PC-3 (cell line): ENCODE data around the gene CDKN3. TPM values are rescaled to one million over a fixed set of nuclear protein-coding genes. Genes with fewer than 3 reads are reported as not detected.

Experiments used
- ATAC-seq: fragments of 200-7000 bp; cut with Tn5 transposase; 2 replicates; pipeline ENCODE4 v1.9.1; 2020; ENCODE audit warnings: mild to moderate bottlenecking, moderate library complexity
- BruUV-seq: library from RNA; stranded (reverse); fragments of 400-500 nt; replicated peaks from 2 replicates; lab custom pipeline; 2021; lab: Mats Ljungman, UMichigan
- CTCF ChIA-PET: fragments of 300-600 bp; sonication (Branson Sonifier 250); formaldehyde crosslinking; loops from one replicate; lab custom pipeline; 2022; ENCODE audit warnings: antibody characterized with exemption; lab: Charles Lee
- POLR2A ChIA-PET: fragments of 300-600 bp; sonication (Branson Sonifier 250); formaldehyde crosslinking; loops from one replicate; lab custom pipeline; 2022; ENCODE audit warnings: antibody characterized with exemption; ENCODE audit not compliant: unreplicated experiment; lab: Charles Lee
- DNase-seq: peaks from one replicate; pipeline ENCODE4 v3.0.0-alpha.2; 2015
- H2AFZ ChIP-seq: fragments of 300-600 bp; sonication (generic); 2 replicates; pipeline ENCODE4 v1.6.0; 2016; ENCODE audit warnings: antibody characterized with exemption, low read length
- H3F3A ChIP-seq: fragments of 300-600 bp; sonication (generic); one replicate; pipeline ENCODE4 v1.6.0; 2017; ENCODE audit warnings: antibody characterized with exemption, low read length, control low read depth, mild to moderate bottlenecking; ENCODE audit not compliant: unreplicated experiment
- H3K27ac ChIP-seq: fragments of 300-600 bp; sonication (generic); 2 replicates; pipeline ENCODE4 v1.5.1; 2016; ENCODE audit warnings: mild to moderate bottlenecking, low read length
- H3K27me3 ChIP-seq: fragments of 300-600 bp; sonication (generic); 2 replicates; pipeline ENCODE4 v1.6.1; 2016; ENCODE audit warnings: low read length, mixed read lengths
- H3K36me3 ChIP-seq: fragments of 300-600 bp; sonication (generic); 2 replicates; pipeline ENCODE4 v1.6.1; 2016; ENCODE audit warnings: low read depth, mixed run types, low read length, mixed read lengths
- H3K4me1 ChIP-seq: fragments of 300-600 bp; sonication (generic); 2 replicates; pipeline ENCODE4 v1.5.1; 2016; ENCODE audit warnings: low read length; ENCODE audit not compliant: insufficient read depth
- H3K4me2 ChIP-seq: fragments of 300-600 bp; sonication (generic); 2 replicates; pipeline ENCODE4 v1.6.0; 2016; ENCODE audit warnings: low read length
- H3K4me3 ChIP-seq: fragments of 300-600 bp; sonication (generic); 2 replicates; pipeline ENCODE4 v1.5.1; 2016; ENCODE audit warnings: mild to moderate bottlenecking, low read length, mixed read lengths
- H3K79me2 ChIP-seq: fragments of 300-600 bp; sonication (generic); 2 replicates; pipeline ENCODE4 v1.6.1; 2017; ENCODE audit warnings: low read length, mixed read lengths
- H3K9ac ChIP-seq: fragments of 300-600 bp; sonication (generic); 2 replicates; pipeline ENCODE4 v1.6.0; 2016; ENCODE audit warnings: mild to moderate bottlenecking, low read length
- H3K9me2 ChIP-seq: fragments of 300-600 bp; sonication (generic); replicated peaks from 2 replicates; pipeline ENCODE4 v1.6.1; 2016; ENCODE audit warnings: mixed run types, low read length, mixed read lengths
- H3K9me3 ChIP-seq: fragments of 300-600 bp; sonication (generic); 2 replicates; pipeline ENCODE4 v1.6.1; 2016; ENCODE audit warnings: low read length, mixed read lengths
- H4K20me1 ChIP-seq: fragments of 300-600 bp; sonication (generic); 2 replicates; pipeline ENCODE4 v1.6.1; 2016; ENCODE audit warnings: low read length, mixed read lengths
- CTCF ChIP-seq: fragments of 300-600 bp; sonication (generic); conservative IDR thresholded peaks from 2 replicates; pipeline ENCODE4 v1.5.1; 2017; ENCODE audit warnings: antibody characterized with exemption, low read depth, mild to moderate bottlenecking, low read length
- EZH2 ChIP-seq: fragments of 300-600 bp; sonication (generic); IDR thresholded peaks from one replicate; pipeline ENCODE4 v1.6.1; 2017; ENCODE audit warnings: antibody characterized with exemption, mild to moderate bottlenecking, low read length; ENCODE audit not compliant: unreplicated experiment
- EZH2phosphoT487 ChIP-seq: fragments of 300-600 bp; sonication (generic); IDR thresholded peaks from 2 replicates; pipeline ENCODE4 v1.6.1; 2018; ENCODE audit warnings: mild to moderate bottlenecking, antibody characterized with exemption, low read length, borderline replicate concordance
- intact Hi-C: fragments of 100-400 bp; cut with micrococcal nuclease; formaldehyde crosslinking; loops from 2 replicates; pipeline ENCODE4 v1.9.0; 2023
- total RNA-seq: library from RNA; depleted of rRNA; stranded (reverse); fragments of >200 nt; gene quantifications from 2 replicates; pipeline ENCODE4 v1.2.3, GENCODE V29; 2014

Gene CDKN3
- total RNA-seq, 1 experiment from 2014 or later, result 434 TPM

GRCh38 chr14:54423991-54424390 lies 27.2 kb downstream of the CDKN3 start:
- Histone ChIP-seq H3K4me3 (no peak overlapping the region), H4K20me1 (0 out of 2 replicates have a peak, but pooled peaks cover 4% of the 10 kb centered on the region), H3K4me2 (no peak overlapping the region), H3K4me1 (no peaks in the 10 kb centered on the region), H3K27ac (no peak overlapping the region), H3K9me2 (no peaks in the 10 kb centered on the region), H3F3A (peaks cover 10% of the 10 kb centered on the region), H3K9ac (no peak overlapping the region), H2AFZ (no peak overlapping the region), H3K79me2 (no peaks in the 10 kb centered on the region), H3K36me3 (peaks cover 66% of the 10 kb centered on the region), H3K9me3 (no peaks in the 10 kb centered on the region), H3K27me3 (no peaks in the 10 kb centered on the region)
- DNase-seq (no peak), ATAC-seq (no peak)
- POLR2A ChIA-PET, result interaction anchor here (0.6 kb wide), 1 partner anchor 11 kb away, joined by 3 read pairs; no protein-coding TSS in a partner anchor
- CTCF ChIA-PET, result interaction anchor here (1.3 kb wide), 1 partner anchor 58 kb away, joined by 3 read pairs; no protein-coding TSS in a partner anchor
- no TSS peak for BruUV-seq
- no peak for TF ChIP-seq EZH2
- intact Hi-C loops, result loop anchor here (10.0 kb wide), 1 partner anchor 889 kb away; no protein-coding TSS in a partner anchor

GRCh38 chr14:54424479-54424901 lies 27.7 kb downstream of the CDKN3 start:
- Histone ChIP-seq H3K9me2 (no peaks in the 10 kb centered on the region), H4K20me1 (0 out of 2 replicates have a peak, but pooled peaks cover 4% of the 10 kb centered on the region), H3K4me2 (no peak overlapping the region), H3K4me3 (no peak overlapping the region), H2AFZ (no peak overlapping the region), H3K9ac (no peak overlapping the region), H3K79me2 (no peaks in the 10 kb centered on the region), H3K27ac (no peak overlapping the region), H3K27me3 (no peaks in the 10 kb centered on the region), H3K4me1 (no peaks in the 10 kb centered on the region), H3F3A (peaks cover 9% of the 10 kb centered on the region), H3K36me3 (peaks cover 64% of the 10 kb centered on the region), H3K9me3 (no peaks in the 10 kb centered on the region)
- intact Hi-C loops, result loop anchor here (10.0 kb wide), 1 partner anchor 890 kb away; no protein-coding TSS in a partner anchor
- DNase-seq, result no peak
- ChIA-PET CTCF (no interaction called here), POLR2A (interaction anchor here (0.7 kb wide), 3 partner anchors 11 to 364 kb away, joined by 6 to 10 read pairs (median 7); no protein-coding TSS in a partner anchor)
- TF ChIP-seq CTCF (no peak), EZH2 (no peak), EZH2phosphoT487 (no peak)
- BruUV-seq, result no TSS peak
- peak; percentile 8; the same call in 1 of the 2 replicates for ATAC-seq

- Histone ChIP-seq H4K20me1 (0 out of 2 replicates have a peak, but pooled peaks cover 4% of the 10 kb centered on the region), H3K36me3 (peaks cover 64% of the 10 kb centered on the region), H3F3A (peaks cover 4% of the 10 kb centered on the region), H3K4me1 (no peaks in the 10 kb centered on the region), H3K4me2 (no peak overlapping the region), H3K9me2 (no peaks in the 10 kb centered on the region), H3K9me3 (no peaks in the 10 kb centered on the region), H3K27me3 (no peaks in the 10 kb centered on the region), H3K4me3 (no peak overlapping the region), H3K79me2 (peaks cover 4% of the 10 kb centered on the region), H3K27ac (no peak overlapping the region), H3K9ac (no peak overlapping the region), H2AFZ (no peak overlapping the region)
- intact Hi-C loops, result loop anchor here (10.0 kb wide), 1 partner anchor 890 kb away; no protein-coding TSS in a partner anchor
- POLR2A ChIA-PET, result interaction anchor here (0.7 kb wide), 3 partner anchors 12 to 364 kb away, joined by 6 to 10 read pairs (median 7); no protein-coding TSS in a partner anchor
- ATAC-seq, result no peak
- no TSS peak for BruUV-seq
- no peak for TF ChIP-seq CTCF
- no peak for DNase-seq
- CTCF ChIA-PET, result no interaction called here
Observed at GRCh38 chr14:54425068-54425467, 28.3 kb downstream of the CDKN3 start.
